Suprapubic skin (tissue), 4 donors: Measurements from ENCODE around the gene DLG3. TPM values are rescaled to one million over a fixed set of nuclear protein-coding genes. Genes with fewer than 3 reads are reported as not detected.

Experiments
- DNase-seq, 2 donors: peaks; one replicate each; pipeline ENCODE4 v3.0.0-alpha.2; 2019; ENCODE audit warnings: low spot score in 2 of 2
- H3K27ac ChIP-seq: fragments of 200-600 bp; sonication (generic); one replicate; pipeline ENCODE4 v1.5.1; 2019
- H3K27me3 ChIP-seq: fragments of 200-600 bp; sonication (generic); one replicate; pipeline ENCODE4 v1.5.1; 2019
- H3K36me3 ChIP-seq: fragments of 200-600 bp; sonication (generic); one replicate; pipeline ENCODE4 v1.5.1; 2019
- H3K4me1 ChIP-seq: fragments of 200-600 bp; sonication (generic); one replicate; pipeline ENCODE4 v1.5.1; 2019
- H3K4me3 ChIP-seq: fragments of 200-600 bp; sonication (generic); one replicate; pipeline ENCODE4 v1.5.1; 2019; ENCODE audit warnings: mild to moderate bottlenecking
- H3K9me3 ChIP-seq: fragments of 200-600 bp; sonication (generic); one replicate; pipeline ENCODE4 v1.5.1; 2019
- EP300 ChIP-seq: sonication (generic); formaldehyde crosslinking; IDR thresholded peaks from one replicate; pipeline ENCODE4 v1.6.1; 2017; ENCODE audit warnings: antibody characterized with exemption
- POLR2A ChIP-seq, 2 donors: fragments of 450-650 bp; IDR thresholded peaks; one replicate each; pipeline ENCODE4 v1.6.1; 2017; ENCODE audit warnings: antibody characterized with exemption in 2 of 2, mild to moderate bottlenecking in 2 of 2, moderate library complexity in 2 of 2
- POLR2AphosphoS5 ChIP-seq, 3 donors: sonication (generic); formaldehyde crosslinking; IDR thresholded peaks; one replicate each; pipeline ENCODE4 v1.6.1; 2017; ENCODE audit warnings: antibody characterized with exemption in 3 of 3
- WGBS: methylation state at CpG from one replicate; pipeline ENCODE4 v1.1.5; 2018; 5-methylcytosine and 5-hydroxymethylcytosine counted together
- total RNA-seq, 4 donors: library from RNA; depleted of rRNA; stranded (reverse); fragments of >200 nt; gene quantifications; one replicate each; pipeline ENCODE4 v1.1.0, GENCODE V29; 2016
- TF ChIP-seq, protein P1 (sequence below), 2 donors: fragments of 200-600 bp in 1 of 2; fragments of 450-650 bp in 1 of 2; sonication (generic) in 1 of 2; IDR thresholded peaks; one replicate each; pipeline ENCODE4 v1.5.1; 2016 to 2019; ENCODE audit warnings: antibody characterized with exemption in 2 of 2, mild to moderate bottlenecking in 1 of 2, moderate library complexity in 1 of 2

The DLG3 gene
- total RNA-seq, 4 donors from 2014 or later = 12.8 to 42.1 (median 26.7) TPM

- 18% methylated on average over 2 of the region's 2 CpGs for WGBS
- Histone ChIP-seq H3K36me3 (no peaks in the 10 kb centered on the region), H3K9me3 (no peaks in the 10 kb centered on the region), H3K27me3 (no peaks in the 10 kb centered on the region), H3K27ac (no peak overlapping the region), H3K4me3 (no peak overlapping the region), H3K4me1 (no peaks in the 10 kb centered on the region)
- no peak for DNase-seq
- TF ChIP-seq, protein P1, sequence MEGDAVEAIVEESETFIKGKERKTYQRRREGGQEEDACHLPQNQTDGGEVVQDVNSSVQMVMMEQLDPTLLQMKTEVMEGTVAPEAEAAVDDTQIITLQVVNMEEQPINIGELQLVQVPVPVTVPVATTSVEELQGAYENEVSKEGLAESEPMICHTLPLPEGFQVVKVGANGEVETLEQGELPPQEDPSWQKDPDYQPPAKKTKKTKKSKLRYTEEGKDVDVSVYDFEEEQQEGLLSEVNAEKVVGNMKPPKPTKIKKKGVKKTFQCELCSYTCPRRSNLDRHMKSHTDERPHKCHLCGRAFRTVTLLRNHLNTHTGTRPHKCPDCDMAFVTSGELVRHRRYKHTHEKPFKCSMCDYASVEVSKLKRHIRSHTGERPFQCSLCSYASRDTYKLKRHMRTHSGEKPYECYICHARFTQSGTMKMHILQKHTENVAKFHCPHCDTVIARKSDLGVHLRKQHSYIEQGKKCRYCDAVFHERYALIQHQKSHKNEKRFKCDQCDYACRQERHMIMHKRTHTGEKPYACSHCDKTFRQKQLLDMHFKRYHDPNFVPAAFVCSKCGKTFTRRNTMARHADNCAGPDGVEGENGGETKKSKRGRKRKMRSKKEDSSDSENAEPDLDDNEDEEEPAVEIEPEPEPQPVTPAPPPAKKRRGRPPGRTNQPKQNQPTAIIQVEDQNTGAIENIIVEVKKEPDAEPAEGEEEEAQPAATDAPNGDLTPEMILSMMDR (IDR thresholded peaks at IDR 0.05) = no peak
- no peak for TF ChIP-seq POLR2A (IDR thresholded peaks at IDR 0.05)
- TF ChIP-seq EP300 = no peak
- TF ChIP-seq POLR2AphosphoS5 (IDR thresholded peaks at IDR 0.05) = no peak
These were observed 109.4 kb downstream of the DLG3 start for GRCh38 chrX:70554081-70554480.

DNA sequence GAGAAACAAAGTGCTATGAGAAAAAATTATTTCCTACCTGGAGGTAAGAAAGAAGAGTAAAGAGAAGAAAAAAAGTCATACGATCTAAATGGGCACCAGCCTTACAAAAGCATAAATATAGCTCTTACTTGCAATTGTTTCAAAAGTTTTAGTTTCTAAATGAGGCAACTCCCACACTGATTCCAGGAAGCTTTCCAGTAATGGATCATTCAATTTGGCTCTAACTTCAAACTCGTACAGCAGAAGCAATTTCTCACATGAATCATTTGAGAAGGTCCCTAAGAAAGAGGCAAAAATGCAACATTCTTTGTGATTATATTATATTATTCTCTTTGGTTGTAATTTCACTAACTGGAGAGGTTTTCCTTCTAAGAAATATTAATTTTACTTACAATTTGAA, 109.9 kb downstream of the DLG3 start:
- Histone ChIP-seq H3K36me3 (no peaks in the 10 kb centered on the region), H3K27me3 (no peaks in the 10 kb centered on the region), H3K4me1 (no peaks in the 10 kb centered on the region), H3K27ac (no peak overlapping the region), H3K4me3 (no peak overlapping the region), H3K9me3 (no peaks in the 10 kb centered on the region)
- DNase-seq = no peak
- WGBS = 22% methylated on average over 2 of the region's 2 CpGs
- no peak for TF ChIP-seq POLR2A (IDR thresholded peaks at IDR 0.05)
- no peak for TF ChIP-seq POLR2AphosphoS5 (IDR thresholded peaks at IDR 0.05)
- TF ChIP-seq, protein P1 (IDR thresholded peaks at IDR 0.05) = no peak
- TF ChIP-seq EP300 = no peak

GRCh38 chrX:70554948-70555347, 110.3 kb downstream of the DLG3 start:
- H3K27me3 ChIP-seq = no peaks in the 10 kb centered on the region
- H3K9me3 ChIP-seq = no peaks in the 10 kb centered on the region
- TF ChIP-seq, protein P1 (IDR thresholded peaks at IDR 0.05) = no peak
- TF ChIP-seq POLR2A (IDR thresholded peaks at IDR 0.05) (no peak), POLR2AphosphoS5 (IDR thresholded peaks at IDR 0.05) (no peak), EP300 (no peak)
- no peak overlapping the region for H3K27ac ChIP-seq
- no peak for DNase-seq
- no peaks in the 10 kb centered on the region for H3K36me3 ChIP-seq
- no peak overlapping the region for H3K4me3 ChIP-seq
- H3K4me1 ChIP-seq = no peaks in the 10 kb centered on the region
- 79% methylated on average over 5 of the region's 5 CpGs for WGBS

Other genes with a start within 250 kb of the DLG3 start
- gene AWAT1, start 210.2 kb upstream of the DLG3 start, total RNA-seq = 10 to 100 TPM in 1 of 4 donors, 1 to 10 TPM in 3; 2.7 to 13.5 (median 4.0) TPM
- 1 to 10 TPM; 2.2 to 7.0 (median 4.3) TPM for gene P2RY4, start 184.6 kb upstream of the DLG3 start, total RNA-seq
- not detected for gene ARR3, start 176.5 kb upstream of the DLG3 start, total RNA-seq
- under 1 TPM in 1 of 4 donors, not detected in 3; 0.68 TPM for gene RAB41, start 162.7 kb upstream of the DLG3 start, total RNA-seq
- 10 to 100 TPM; 15.6 to 37.8 (median 30.6) TPM for gene PDZD11, start 154.9 kb upstream of the DLG3 start, total RNA-seq
- 1 to 10 TPM; 1.4 to 2.3 (median 1.9) TPM for gene KIF4A, start 154.7 kb upstream of the DLG3 start, total RNA-seq
- 10 to 100 TPM; 15.8 to 68.7 (median 44.7) TPM for gene GDPD2, start 21.5 kb upstream of the DLG3 start, total RNA-seq